AG04449 (cell line): Measurements from ENCODE around the gene UCP2.

Experiments used
- CTCF ChIA-PET: fragments of 350-600 bp; formaldehyde crosslinking; extraction: SDS; loops from one replicate; lab custom pipeline; 2021; ENCODE audit warnings: antibody characterized with exemption; lab: Yijun Ruan, JAX
- POLR2A ChIA-PET: fragments of 400-600, 350-600 bp; formaldehyde crosslinking; extraction: SDS; loops from one replicate; lab custom pipeline; 2020; ENCODE audit warnings: antibody characterized with exemption, inconsistent platforms; lab: Yijun Ruan, JAX
- DNase-seq: peaks from one replicate; pipeline ENCODE4 v3.0.0-alpha.2; 2010; ENCODE audit warnings: low read depth, low spot score
- H3K4me3 ChIP-seq: 2 replicates; pipeline ENCODE4 v1.5.1; 2011; ENCODE audit warnings: low read depth, mild to moderate bottlenecking, control low read depth, low read length
- TF ChIP-seq, protein P1 (sequence below): IDR thresholded peaks from one replicate; pipeline ENCODE4 v1.5.1; 2011; ENCODE audit warnings: mild to moderate bottlenecking, moderate library complexity, low read length, control low read depth, inconsistent platforms; ENCODE audit not compliant: insufficient read depth; ENCODE audit errors: missing control alignments

Gene UCP2

DNA sequence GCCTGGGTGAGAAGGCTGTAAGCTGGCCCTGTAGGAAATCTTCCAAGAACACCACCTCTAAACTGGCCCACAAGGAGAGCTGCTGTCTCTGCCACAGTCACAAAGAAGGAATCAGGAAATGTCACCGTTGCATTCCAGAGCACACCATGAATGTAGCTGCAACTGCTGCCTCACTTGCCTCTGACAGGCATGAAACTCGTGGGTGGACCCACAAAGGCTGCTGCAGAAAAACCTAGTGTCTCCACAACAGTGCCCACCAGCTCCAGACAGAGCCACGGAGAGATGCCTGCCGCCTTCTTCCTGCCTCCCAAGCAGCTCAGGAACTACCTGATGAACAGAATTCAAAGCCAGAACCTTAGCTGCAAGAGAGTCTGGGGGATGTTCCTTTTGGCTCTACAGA lies 21.3 kb downstream of the UCP2 start:
- TF ChIP-seq, protein P1, sequence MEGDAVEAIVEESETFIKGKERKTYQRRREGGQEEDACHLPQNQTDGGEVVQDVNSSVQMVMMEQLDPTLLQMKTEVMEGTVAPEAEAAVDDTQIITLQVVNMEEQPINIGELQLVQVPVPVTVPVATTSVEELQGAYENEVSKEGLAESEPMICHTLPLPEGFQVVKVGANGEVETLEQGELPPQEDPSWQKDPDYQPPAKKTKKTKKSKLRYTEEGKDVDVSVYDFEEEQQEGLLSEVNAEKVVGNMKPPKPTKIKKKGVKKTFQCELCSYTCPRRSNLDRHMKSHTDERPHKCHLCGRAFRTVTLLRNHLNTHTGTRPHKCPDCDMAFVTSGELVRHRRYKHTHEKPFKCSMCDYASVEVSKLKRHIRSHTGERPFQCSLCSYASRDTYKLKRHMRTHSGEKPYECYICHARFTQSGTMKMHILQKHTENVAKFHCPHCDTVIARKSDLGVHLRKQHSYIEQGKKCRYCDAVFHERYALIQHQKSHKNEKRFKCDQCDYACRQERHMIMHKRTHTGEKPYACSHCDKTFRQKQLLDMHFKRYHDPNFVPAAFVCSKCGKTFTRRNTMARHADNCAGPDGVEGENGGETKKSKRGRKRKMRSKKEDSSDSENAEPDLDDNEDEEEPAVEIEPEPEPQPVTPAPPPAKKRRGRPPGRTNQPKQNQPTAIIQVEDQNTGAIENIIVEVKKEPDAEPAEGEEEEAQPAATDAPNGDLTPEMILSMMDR, result no peak
- H3K4me3 ChIP-seq, result no peak overlapping the region
- DNase-seq, result no peak
- ChIA-PET CTCF (interaction anchor here (0.9 to 1.0 kb wide), 2 partner anchors 9 to 10 kb away, joined by 3 to 4 read pairs; no protein-coding TSS in a partner anchor), POLR2A (no interaction called here)

DNA sequence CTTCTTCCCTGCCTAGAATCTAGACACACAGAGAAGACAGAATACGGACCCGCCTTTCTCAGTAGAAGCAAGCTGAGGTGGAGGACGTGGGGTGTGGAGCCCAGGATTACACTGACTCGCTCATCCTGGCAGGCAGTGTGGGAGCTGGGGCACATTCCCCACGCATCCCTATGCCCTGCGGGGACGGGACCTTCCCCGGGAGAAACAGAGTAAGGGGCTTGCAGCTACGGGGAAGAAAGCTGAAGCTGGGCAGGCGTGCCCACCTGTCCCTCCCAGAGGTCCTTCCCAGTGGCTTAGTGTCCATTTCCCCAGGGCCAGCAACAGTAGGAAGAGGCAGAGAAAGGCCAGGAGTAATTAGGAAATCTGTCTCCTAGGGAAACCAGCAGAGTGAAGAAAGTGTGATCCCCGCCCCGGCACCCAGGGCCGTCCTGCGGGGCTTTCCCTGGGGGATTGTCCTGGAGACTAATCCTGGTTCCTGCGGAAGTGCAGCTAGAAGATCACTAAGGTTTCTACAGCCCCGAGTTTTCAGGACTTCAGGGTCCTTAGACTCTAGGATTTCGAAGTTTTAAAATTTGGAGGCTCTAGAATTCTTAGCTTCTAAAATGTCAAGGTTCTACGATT lies 24.0 kb downstream of the UCP2 start:
- POLR2A ChIA-PET, result no interaction called here

GRCh38 chr11:73957654-73958361 lies 24.8 kb downstream of the UCP2 start:
- ChIA-PET CTCF (interaction anchor here (5.2 kb wide), 1 partner anchor 7 kb away, joined by 25 read pairs; no protein-coding TSS in a partner anchor), POLR2A (no interaction called here)
- DNase-seq, result no peak
- H3K4me3 ChIP-seq, result no peak overlapping the region
- TF ChIP-seq, protein P1, result no peak

More for the DNA sequence above, 24.0 kb downstream of the UCP2 start:
- H3K4me3 ChIP-seq, result no peak overlapping the region
- no peak for DNase-seq
- CTCF ChIA-PET, result no interaction called here
- TF ChIP-seq, protein P1, result no peak

- TF ChIP-seq, protein P1, result no peak
- ChIA-PET CTCF (interaction anchor here (5.2 kb wide), 1 partner anchor 8 kb away, joined by 25 read pairs; no protein-coding TSS in a partner anchor), POLR2A (no interaction called here)
- DNase-seq, result no peak
- H3K4me3 ChIP-seq, result no peak overlapping the region
Observed at GRCh38 chr11:73956876-73957653, 25.6 kb downstream of the UCP2 start.

GRCh38 chr11:73951797-73952196 lies 30.8 kb downstream of the UCP2 start:
- TF ChIP-seq, protein P1, result no peak
- ChIA-PET CTCF (interaction anchor here (0.8 kb wide), 1 partner anchor 10 kb away, joined by 4 read pairs; no protein-coding TSS in a partner anchor), POLR2A (no interaction called here)
- no peak overlapping the region for H3K4me3 ChIP-seq
- DNase-seq, result no peak
